Stimulated activated CD4-positive, alpha-beta T cell treated with anti-CD3 and anti-CD28 coated beads, Interleukin-15, amount 100 ng/mL, for 48 hours (primary cell): Measurements from ENCODE around the gene ZSCAN21.

Source experiments
- DNase-seq, 2 donors: peaks; one replicate each; pipeline ENCODE4 v3.0.0-alpha.2; 2020; ENCODE audit warnings: low read depth in 2 of 2

The ZSCAN21 gene

DNA sequence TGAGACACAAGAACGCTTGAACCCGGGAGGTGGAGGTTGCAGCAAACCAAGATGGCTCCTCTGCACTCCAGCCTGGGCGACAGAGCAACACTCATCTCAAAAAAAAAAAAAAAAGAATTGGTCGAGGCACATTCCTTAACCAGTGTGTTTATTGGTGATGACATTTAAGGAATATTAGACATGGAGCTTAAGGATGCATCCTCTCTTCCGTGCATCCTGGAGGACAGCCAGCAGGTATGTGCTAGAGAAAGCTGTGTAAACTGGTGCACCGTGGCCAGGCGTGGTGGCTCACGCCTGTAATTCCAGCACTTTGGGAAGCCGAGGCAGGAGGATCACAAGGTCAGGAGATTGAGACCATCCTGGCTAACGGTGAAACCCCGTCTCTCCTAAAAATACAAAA lies 22.4 kb upstream of the ZSCAN21 start:
- no peak for DNase-seq

DNA sequence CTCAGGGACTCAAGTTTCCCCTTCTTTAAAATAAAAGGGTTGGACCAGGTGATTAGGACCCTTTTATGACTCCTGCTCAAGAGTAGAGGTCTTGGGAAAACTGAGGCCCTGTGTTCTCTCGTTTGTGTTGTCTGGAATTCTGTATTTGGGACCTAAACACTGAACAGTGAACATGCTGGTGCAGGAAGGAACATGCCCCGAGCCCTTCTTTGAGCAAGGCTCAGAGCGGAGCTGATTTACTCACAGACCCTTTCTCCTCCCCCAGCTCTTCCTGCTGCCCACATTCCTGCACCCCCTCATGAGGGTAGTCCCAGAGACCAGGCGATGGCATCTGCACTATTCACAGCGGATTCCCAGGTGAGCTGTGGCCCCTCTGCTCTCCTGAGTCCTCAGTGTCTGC lies 20.0 kb upstream of the ZSCAN21 start:
- DNase-seq: no peak

DNA sequence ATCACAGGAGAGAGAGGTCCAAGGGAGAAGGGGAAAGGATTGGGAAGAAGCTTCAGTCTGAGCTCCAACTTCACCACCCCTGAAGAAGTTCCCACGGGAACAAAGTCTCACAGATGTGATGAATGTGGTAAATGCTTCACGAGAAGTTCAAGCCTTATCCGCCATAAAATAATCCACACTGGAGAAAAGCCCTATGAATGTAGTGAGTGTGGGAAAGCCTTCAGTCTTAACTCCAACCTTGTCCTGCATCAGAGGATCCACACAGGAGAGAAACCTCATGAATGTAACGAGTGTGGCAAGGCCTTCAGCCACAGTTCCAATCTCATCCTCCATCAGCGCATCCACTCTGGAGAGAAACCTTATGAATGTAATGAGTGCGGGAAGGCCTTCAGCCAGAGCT lies 16.0 kb upstream of the ZSCAN21 start:
- DNase-seq: no peak

DNA sequence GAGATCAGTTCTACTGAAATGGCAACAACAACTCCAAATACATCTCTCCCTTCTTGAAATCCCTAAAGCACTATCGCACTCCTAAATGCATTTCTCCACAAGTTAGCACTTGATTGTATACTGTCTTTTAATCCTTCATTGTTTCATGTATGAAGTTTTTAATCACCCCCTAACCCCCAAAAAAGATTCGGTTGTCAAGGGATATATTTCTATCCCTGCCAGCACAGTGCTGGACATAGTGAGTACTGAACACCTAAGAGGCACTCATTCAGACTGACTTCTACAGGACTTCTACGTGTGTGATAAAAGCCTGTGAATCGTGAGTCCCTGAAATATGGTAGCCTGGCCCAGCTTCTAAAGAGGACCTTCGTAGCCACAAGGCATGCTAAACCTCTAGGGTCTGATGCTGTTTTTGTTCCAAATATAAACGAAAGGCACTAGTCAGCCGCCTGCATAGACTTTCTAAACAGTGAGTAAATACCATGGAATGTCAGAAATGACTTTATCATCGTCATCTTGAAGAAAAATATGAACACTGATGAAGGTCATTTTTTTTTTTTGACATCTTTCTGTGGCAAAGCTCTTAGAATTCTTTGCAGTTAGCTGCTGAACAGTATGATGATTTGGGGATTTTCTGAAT lies 14.6 kb upstream of the ZSCAN21 start:
- no peak for DNase-seq

DNA sequence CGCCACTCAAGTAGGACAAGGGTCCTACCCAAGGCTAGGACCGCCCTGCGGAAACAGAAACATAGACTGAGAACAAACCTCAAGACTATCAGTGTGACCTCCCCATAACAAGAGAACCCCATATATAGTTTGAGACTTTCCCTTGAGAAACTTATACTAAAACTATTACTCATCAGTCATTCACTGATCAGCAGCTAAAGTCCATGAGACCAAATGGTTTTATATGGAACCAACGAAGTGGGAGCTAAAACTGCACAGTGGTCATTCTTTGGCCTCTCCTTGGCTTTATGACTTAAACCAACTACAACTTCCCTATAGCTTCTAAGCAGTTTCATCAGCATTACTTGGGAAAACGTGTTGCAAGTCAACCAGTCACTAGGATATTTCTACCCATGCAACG lies 13.7 kb upstream of the ZSCAN21 start:
- DNase-seq: no peak

DNA sequence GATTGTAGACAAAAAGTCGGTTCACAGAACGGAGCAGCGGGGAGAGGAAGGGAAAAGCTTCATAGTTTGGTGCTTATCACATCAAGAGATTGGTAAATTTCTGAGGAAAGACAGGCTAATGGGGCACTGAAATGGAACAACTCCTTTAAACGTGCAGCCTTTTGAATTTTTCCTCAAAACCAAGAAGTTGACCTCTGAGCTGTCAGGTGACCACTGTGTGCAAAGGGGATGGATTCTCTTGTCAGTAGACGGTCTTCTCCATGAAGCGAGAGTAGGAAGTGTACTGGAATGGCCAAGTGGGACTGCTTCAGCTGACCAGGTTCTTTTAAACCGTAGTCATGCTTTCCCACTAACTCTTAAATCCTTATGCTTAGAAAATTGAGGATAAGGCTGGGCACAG lies 11.2 kb upstream of the ZSCAN21 start:
- DNase-seq: no peak

DNA sequence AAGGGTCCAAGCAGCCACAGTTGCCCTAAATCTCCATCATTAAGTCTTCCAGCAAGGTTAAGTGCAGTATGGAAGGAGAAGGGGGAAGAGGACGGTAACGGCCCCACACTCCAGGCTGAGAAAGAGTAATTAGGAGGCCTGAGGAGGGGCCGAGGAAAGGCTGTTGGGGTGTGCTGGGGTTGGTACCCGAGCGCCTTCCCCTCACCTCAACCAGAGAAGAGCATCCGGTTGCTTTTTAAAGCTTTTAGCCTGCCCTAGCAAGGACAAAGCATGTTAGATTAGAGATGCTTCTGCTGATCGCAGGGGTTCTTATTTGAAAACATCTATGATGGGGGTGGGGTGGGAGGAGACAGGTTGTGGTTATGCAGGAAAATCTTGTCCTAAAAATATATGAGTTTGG lies 9.0 kb upstream of the ZSCAN21 start:
- DNase-seq: no peak

DNA sequence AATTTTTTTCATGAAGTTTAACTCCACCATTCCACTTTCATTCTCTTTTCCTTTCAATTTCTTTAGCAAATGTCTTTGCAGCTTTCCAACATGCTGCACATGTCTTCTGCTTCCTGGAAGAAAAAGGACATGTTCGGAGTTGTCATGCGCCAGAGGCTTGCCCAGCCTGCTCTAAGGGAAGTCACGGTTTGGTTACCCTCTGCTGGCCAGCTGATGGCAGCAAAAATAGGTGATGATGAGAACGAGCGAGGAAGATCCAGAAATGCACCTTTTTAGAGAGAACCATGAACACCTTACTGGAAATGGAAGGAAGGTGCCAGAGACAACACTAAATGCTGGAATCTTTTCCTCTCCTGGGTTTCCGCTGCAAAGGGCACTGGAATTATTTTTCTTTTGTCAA lies 4.9 kb upstream of the ZSCAN21 start:
- no peak for DNase-seq

DNA sequence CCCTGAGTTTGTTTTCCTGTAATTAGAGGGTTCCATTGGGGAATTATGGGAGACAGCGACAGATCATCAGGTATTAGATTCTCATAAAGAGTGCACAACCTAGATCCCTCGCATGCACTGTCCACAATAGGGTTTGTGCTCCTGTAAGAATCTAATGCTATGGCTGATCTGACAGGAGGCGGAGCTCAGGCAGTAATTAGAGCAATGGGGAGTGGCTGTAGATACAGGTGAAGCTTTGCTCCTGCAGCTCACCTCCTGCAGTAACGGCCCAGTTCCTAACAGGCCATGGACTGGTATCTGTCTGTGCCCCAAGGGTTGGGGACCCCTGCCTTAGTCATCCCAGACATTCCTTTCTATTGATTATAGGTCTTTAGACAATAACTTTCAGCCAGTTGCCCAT lies 894 bp upstream of the ZSCAN21 start:
- no peak for DNase-seq

DNA sequence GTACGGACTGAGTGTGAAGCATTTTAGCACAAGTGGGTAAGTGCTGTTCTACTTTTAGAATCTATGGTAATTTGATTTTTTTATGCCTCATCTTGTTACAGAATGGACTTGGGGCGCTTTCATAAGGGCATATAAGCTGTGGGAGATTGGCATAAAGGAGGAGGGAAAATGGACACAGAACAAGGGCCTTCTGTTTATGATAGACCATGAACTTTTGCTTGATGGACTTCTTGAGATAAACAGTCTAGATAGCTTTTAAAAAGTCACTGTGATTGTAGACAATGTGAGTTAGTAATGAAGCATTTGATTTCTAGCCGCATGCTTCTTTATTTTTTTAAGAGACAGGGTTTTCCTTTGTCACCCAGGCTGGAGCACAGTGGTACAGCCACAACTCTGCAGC lies 2.0 kb downstream of the ZSCAN21 start:
- no peak for DNase-seq

DNA sequence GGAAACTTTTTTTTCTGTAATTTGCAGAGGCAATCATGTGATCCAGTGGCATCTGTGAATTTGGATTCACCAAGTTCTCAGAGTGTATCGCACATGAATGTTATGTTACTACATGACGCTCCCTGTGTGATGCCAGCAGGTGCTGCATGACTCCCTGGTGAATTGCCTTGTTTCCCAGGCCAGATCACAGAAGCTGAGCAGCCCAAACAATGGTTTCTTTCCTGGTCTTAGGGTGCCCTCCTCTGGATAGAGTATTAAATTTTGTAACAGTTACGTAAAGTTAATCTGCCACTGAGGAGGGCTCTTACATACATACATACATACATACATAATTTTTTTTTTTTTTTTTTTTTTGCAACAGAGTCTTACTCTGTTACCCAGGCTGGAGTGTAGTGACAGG lies 3.6 kb downstream of the ZSCAN21 start:
- DNase-seq: no peak

DNA sequence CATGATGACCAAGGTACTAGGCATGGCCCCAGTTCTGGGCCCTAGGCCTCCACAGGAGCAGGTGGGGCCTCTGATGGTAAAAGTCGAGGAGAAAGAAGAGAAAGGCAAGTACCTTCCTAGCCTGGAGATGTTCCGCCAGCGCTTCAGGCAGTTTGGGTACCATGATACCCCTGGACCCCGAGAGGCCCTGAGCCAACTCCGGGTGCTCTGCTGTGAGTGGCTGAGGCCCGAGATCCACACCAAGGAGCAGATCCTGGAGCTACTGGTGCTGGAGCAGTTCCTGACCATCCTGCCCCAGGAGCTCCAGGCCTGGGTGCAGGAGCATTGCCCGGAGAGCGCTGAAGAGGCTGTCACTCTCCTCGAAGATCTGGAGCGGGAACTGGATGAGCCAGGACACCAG lies 7.4 kb downstream of the ZSCAN21 start:
- DNase-seq: no peak

DNA sequence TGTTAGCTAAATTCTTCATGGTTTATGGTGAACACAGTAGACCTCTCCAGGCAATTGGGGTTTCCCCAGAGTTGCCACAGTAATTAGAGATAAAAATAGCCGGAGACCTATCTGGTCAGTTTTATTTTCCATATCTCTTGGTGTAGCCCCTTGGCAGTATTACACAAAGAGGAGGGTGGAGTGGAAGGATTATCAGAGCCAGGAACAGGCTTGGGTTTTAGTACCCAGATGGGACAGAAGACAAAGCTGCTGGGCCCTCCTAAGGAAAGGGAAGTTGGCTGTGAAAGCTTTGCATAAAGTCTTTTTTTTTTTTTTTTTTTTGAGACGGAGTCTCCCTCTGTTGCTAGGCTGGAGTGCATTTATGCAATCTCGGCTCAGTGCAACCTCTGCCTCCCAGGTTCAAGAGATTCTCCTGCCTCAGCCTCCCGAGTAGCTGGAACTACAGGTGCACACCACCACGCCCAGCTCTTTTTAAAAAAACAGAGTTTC lies 9.7 kb downstream of the ZSCAN21 start:
- DNase-seq: no peak

DNA sequence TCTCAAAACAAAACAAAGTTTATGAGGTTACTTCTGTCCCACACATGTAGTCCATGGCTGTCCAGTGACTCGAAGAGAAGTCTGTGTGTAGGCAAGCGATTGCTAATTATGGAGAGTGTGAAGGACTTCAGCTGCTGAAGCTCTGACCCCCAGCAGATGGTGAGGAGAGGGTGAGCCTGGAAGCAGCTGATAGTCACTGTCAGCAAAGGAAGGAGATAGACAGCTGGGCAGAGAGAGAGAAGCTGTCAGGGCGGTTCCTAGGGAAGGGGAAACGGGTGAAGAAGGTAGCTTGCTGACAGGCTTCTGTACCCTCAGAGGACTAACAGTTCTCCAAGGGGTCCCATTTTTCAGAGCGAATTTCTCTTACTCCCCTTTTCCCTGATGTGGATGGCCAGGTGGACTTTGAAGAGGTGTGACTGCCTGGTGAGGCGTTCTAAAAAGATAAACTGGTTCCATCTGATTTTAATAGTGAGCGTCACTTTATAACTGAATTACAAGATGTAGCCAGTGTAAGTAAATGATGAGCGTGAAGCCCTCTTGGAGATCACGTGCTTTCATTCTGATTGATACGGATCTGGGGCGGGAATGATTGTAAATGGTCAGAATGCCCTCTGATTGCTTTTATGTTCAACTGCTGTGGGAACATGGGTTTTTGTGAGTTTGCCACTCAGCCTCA lies 12.1 kb downstream of the ZSCAN21 start:
- DNase-seq: no peak

DNA sequence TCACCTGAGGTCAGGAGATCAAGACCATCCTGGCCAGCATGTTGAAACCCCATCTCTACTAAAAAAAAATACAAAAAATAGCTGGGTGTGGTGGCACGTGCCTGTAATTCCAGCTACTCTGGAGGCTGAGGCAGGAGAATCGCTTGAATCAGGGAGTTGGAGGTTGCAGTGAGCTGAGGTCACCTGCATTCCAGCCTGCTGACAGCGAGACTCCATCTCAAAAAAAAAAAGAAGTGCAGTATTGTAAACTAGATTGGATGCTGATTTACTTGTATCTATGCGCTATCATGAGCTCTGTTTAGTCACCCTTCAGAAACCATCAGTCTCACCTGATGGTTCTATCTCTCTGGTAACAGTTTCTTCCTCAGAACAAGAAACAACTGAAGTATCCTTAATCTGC lies 13.8 kb downstream of the ZSCAN21 start:
- no peak for DNase-seq

DNA sequence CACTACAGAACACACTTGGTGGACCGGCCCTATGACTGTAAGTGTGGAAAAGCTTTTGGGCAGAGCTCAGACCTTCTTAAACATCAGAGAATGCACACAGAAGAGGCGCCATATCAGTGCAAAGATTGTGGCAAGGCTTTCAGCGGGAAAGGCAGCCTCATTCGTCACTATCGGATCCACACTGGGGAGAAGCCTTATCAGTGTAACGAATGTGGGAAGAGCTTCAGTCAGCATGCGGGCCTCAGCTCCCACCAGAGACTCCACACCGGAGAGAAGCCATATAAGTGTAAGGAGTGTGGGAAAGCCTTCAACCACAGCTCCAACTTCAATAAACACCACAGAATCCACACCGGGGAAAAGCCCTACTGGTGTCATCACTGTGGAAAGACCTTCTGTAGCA lies 14.6 kb downstream of the ZSCAN21 start:
- no peak for DNase-seq

DNA sequence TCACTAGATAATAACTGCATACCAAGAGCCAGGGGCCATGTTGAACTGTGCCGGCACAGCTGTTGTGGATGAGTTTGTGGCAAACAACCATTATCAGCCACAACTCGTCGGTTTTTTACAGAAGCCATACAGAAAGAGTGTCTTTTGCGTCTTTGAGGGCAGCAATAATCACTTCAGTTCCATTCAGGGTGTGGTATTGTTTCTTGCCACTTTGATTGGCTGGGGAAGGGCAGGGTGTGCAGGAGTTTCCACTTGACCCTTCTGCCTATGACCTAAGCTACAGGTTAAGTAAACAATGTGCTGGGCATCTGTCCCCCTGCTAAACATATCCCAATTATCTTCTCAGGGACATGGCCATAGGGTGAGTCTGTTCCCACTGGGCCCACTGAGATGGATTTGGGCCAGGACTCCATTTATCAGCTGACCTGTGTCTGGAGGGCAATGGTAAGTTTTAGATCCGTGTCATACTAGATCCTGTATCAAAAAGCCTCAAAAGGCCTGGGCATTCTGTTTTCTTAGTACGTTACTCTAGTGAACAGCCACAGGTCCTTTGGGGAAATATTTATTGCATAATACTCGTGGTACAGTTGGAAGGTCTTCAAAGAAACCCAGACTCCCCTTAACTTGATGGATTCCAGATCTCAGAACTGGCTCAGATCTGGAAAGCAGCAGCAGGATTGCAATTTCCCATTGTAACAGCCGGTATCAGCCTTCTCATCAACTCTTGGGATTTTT lies 16.0 kb downstream of the ZSCAN21 start:
- no peak for DNase-seq

DNA sequence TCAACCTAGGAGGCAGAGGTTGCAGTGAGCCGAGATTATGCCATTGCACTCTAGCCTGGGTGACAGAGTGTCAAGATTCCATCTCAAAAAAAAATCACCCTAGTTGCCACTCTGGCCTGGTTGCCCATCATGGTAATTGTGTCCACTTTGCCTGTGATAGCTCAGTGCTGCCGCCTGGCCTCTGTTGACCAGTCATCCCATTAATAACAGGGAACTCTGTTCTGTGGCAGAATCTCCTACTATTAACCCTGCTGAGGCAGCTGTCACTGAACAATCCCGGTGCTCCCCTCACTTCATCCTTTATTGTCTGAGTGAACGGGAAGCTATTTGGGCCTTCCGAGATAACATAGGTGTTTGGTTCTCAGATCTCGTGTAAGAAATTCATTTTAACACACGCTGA lies 17.4 kb downstream of the ZSCAN21 start:
- DNase-seq: no peak

DNA sequence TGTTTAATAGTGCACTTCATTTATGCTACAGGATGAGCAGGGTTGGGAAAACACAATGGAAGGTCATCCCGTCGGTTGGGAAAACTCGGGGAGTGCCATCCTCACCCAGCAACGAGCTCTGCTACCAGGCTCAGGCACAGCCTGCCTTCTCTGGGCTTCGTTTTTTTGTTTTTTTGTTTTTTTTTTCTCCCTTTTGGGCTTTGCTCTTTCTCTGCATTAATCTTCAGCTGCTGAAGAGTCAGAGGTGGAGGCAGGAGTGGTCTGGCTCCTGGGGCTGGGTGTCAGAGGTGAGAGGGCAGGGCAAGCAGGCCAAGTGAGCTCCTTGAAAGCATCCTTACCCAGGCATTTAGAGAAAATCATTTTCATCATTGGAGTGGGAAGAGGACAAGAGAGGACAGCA lies 20.4 kb downstream of the ZSCAN21 start:
- no peak for DNase-seq

DNA sequence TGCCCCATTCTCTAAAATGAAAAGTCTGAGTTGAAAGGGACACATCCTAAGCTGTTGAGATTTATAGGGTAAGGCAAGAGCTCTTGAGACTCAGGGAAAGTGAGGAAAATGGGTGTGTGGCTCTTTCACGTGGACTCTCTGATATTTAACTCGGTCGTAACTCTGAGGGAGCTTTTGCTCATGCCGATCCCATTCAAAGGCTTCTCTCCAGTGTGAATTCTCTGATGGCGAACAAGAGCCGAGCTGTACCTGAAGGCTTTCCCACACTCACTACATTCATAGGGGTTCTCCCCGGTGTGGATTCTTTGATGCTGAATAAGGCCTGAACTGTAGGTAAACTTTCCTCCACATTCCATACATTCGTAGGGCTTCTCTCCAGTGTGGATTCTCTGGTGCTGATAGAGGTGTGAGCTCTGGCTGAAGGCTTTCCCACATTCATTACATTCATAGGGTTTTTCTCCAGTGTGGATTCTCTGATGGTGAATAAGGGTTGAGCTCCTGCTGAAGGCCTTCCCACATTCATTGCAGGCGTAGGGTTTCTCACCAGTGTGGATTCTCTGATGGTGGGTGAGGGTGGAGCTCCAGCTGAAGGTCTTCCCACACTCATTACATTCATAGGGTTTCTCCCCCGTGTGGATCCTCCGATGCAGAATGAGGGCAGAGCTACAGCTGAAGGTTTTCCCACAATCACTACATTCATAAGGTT lies 21.6 kb downstream of the ZSCAN21 start:
- DNase-seq: no peak

DNA sequence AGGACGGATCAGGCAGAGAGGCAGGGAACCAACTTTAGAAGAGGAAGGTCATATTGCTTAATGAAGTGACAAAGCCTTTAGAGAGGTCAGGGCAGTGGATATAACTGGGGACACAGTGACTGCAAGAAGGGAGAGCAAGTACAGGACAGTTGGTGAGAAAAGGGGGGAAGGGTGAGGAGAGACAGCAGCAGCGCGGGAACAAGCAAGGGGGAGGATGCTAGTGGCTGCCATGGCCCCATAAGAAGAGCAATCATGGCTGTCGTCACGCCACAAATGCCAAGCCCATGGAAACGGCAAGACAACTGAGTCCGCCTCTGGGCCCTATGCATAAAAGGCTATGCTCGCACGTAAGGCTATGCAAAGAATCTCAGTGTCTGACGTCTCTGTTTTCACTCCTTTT lies 22.9 kb downstream of the ZSCAN21 start:
- DNase-seq: no peak

DNA sequence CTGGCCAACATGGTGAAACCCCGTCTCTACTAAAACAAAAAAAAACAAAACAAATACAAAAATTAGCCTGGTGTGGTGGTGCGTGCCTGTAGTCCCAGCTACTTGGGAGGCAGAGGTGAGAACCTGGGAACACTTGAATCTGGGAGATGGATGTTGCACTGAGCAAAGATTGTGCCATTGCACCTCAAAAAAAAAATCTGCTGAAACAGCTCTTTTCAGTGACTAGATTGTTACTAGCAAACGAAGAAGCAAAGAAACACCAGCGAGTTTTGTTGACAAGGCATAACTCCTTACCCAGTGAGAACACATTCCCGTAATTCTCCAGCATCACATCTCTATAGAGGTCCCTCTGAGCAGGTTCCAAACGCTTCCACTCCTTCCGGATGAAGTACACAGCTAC lies 25.3 kb downstream of the ZSCAN21 start:
- DNase-seq: no peak

DNA sequence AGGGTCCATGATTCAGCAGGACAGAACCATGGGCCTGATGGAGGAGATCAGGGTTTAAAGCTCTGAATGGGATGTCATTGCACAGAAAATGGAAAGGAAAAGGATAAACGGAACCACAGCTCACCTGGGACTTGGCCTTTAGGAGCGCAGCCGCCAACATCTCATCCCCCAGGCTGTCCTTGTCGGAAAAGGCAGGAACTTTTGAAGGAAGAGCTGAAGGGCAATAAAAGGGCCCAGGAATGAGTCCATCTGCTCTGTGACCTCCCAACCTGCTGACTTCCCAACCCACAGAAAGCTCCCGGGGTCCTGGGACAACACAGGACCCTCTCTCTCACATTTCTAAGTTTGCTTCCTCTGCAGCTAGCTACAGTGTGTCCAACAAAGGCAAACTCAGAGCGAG lies 25.8 kb downstream of the ZSCAN21 start:
- DNase-seq: no peak
